GM23338 (cell line): ENCODE data around the gene WWOX. TPM values are rescaled to one million over a fixed set of nuclear protein-coding genes. Genes with fewer than 3 reads are reported as not detected.

ENCODE experiments used
- ATAC-seq: fragments of 200-7000 bp; cut with Tn5 transposase; 3 replicates; pipeline ENCODE4 v1.9.1; 2020
- DNase-seq: peaks from one replicate; pipeline ENCODE4 v3.0.0-alpha.2; 2015; ENCODE audit warnings: low spot score
- H2AFZ ChIP-seq: fragments of 200-600 bp; sonication (generic); 2 replicates; pipeline ENCODE4 v1.8.0; 2016; ENCODE audit warnings: antibody characterized with exemption, mild to moderate bottlenecking, moderate library complexity
- H3F3A ChIP-seq: fragments of 200-600 bp; sonication (generic); replicated peaks from 2 replicates; pipeline ENCODE4 v1.8.0; 2017; ENCODE audit warnings: antibody characterized with exemption, mixed run types, low read depth
- H3K27ac ChIP-seq: fragments of 200-600 bp; sonication (generic); 2 replicates; pipeline ENCODE4 v1.6.1; 2016; ENCODE audit warnings: low read depth
- H3K27me3 ChIP-seq: fragments of 200-600 bp; sonication (generic); 2 replicates; pipeline ENCODE4 v1.8.0; 2016; ENCODE audit warnings: mild to moderate bottlenecking, mixed run types, moderate library complexity; ENCODE audit not compliant: insufficient read depth
- H3K36me3 ChIP-seq: fragments of 200-600 bp; sonication (generic); 2 replicates; pipeline ENCODE4 v1.8.0; 2016; ENCODE audit warnings: mild to moderate bottlenecking; ENCODE audit not compliant: insufficient read depth
- H3K4me1 ChIP-seq: fragments of 200-600 bp; sonication (generic); 2 replicates; pipeline ENCODE4 v1.8.0; 2016; ENCODE audit warnings: mild to moderate bottlenecking, moderate library complexity; ENCODE audit not compliant: insufficient read depth
- H3K4me2 ChIP-seq: fragments of 200-600 bp; sonication (generic); 2 replicates; pipeline ENCODE4 v1.7.1; 2017; ENCODE audit warnings: mixed run types
- H3K4me3 ChIP-seq: fragments of 200-600 bp; sonication (generic); 2 replicates; pipeline ENCODE4 v1.6.1; 2016; ENCODE audit warnings: mixed run types
- H3K79me2 ChIP-seq: fragments of 200-600 bp; sonication (generic); replicated peaks from 2 replicates; pipeline ENCODE4 v1.8.0; 2017; ENCODE audit warnings: mild to moderate bottlenecking; ENCODE audit not compliant: insufficient read depth
- H3K9me2 ChIP-seq: fragments of 200-600 bp; sonication (generic); 2 replicates; pipeline ENCODE4 v1.8.0; 2017; ENCODE audit not compliant: insufficient read depth
- H4K20me1 ChIP-seq: fragments of 200-600 bp; sonication (generic); replicated peaks from 2 replicates; pipeline ENCODE4 v1.8.0; 2017; ENCODE audit warnings: mild to moderate bottlenecking; ENCODE audit not compliant: insufficient read depth
- H3K27ac Mint-ChIP-seq: 2 replicates; pipeline ENCODE4 v1.8.0; 2020; ENCODE audit warnings: inconsistent platforms, mild to moderate bottlenecking, moderate library complexity, mixed read lengths
- H3K27me3 Mint-ChIP-seq: 3 replicates; pipeline ENCODE4 v1.8.0; 2022; ENCODE audit warnings: low read depth, mild to moderate bottlenecking, moderate library complexity, mixed read lengths, inconsistent platforms; ENCODE audit not compliant: insufficient read depth, poor library complexity
- H3K36me3 Mint-ChIP-seq: 3 replicates; pipeline ENCODE4 v1.8.0; 2021; ENCODE audit warnings: low read depth, mild to moderate bottlenecking, inconsistent platforms, moderate library complexity, mixed read lengths
- H3K4me1 Mint-ChIP-seq: 3 replicates; pipeline ENCODE4 v1.8.0; 2020; ENCODE audit warnings: mild to moderate bottlenecking, inconsistent platforms, mixed read lengths
- H3K4me3 Mint-ChIP-seq: 3 replicates; pipeline ENCODE4 v1.8.0; 2021; ENCODE audit warnings: moderate library complexity, mild to moderate bottlenecking, inconsistent platforms, mixed read lengths
- H3K9me3 Mint-ChIP-seq: 3 replicates; pipeline ENCODE4 v1.8.0; 2020; ENCODE audit warnings: moderate library complexity, mild to moderate bottlenecking, inconsistent platforms, mixed read lengths
- CREB1 ChIP-seq: fragments of 250-450 bp; sonication (Bioruptor Pico); IDR thresholded peaks from 2 replicates; pipeline ENCODE4 v1.5.0; 2020; ENCODE audit warnings: low read depth, mild to moderate bottlenecking, moderate library complexity
- ETS1 ChIP-seq: IDR thresholded peaks from 2 replicates; pipeline ENCODE4 v1.6.1; 2016; ENCODE audit warnings: antibody characterized with exemption
- EZH2 ChIP-seq: fragments of 200-600 bp; sonication (generic); IDR thresholded peaks from one replicate; pipeline ENCODE4 v1.8.0; 2017; ENCODE audit warnings: antibody characterized with exemption, mild to moderate bottlenecking, low read depth; ENCODE audit not compliant: unreplicated experiment
- EZH2phosphoT487 ChIP-seq: fragments of 200-600 bp; sonication (generic); IDR thresholded peaks from one replicate; pipeline ENCODE4 v1.8.1; 2018; ENCODE audit warnings: antibody characterized with exemption; ENCODE audit not compliant: unreplicated experiment
- JUNB ChIP-seq: IDR thresholded peaks from one replicate; pipeline ENCODE4 v1.6.1; 2016; ENCODE audit warnings: antibody characterized with exemption; ENCODE audit not compliant: unreplicated experiment
- NANOG ChIP-seq: IDR thresholded peaks from 2 replicates; pipeline ENCODE4 v1.6.1; 2016; ENCODE audit warnings: antibody characterized with exemption, borderline replicate concordance
- POLR2AphosphoS5 ChIP-seq: IDR thresholded peaks from 2 replicates; pipeline ENCODE4 v1.6.1; 2016; ENCODE audit warnings: antibody characterized with exemption, low read depth
- STAT1 ChIP-seq: IDR thresholded peaks from one replicate; pipeline ENCODE4 v1.6.1; 2016; ENCODE audit warnings: antibody characterized with exemption; ENCODE audit not compliant: unreplicated experiment
- ZNF114 ChIP-seq: fragments of 250-450 bp; sonication (Bioruptor Pico); IDR thresholded peaks from 2 replicates; pipeline ENCODE4 v1.5.0; 2020; ENCODE audit warnings: mild to moderate bottlenecking, moderate library complexity
- ZNF331 ChIP-seq: fragments of 250-450 bp; sonication (Bioruptor Pico); IDR thresholded peaks from 2 replicates; pipeline ENCODE4 v1.5.0; 2020; ENCODE audit warnings: low read depth, mild to moderate bottlenecking, moderate library complexity
- ZNF462 ChIP-seq: fragments of 250-450 bp; sonication (Bioruptor Pico); IDR thresholded peaks from 2 replicates; pipeline ENCODE4 v1.5.0; 2020; ENCODE audit warnings: mild to moderate bottlenecking, moderate library complexity
- polyA plus RNA-seq: library from polyadenylated mRNA; unstranded; fragments of >200 nt; fragmentation: Nextera tagmentation; extraction: Ambion mirVana; gene quantifications from 2 replicates; pipeline ENCODE4 v1.2.1, GENCODE V29; 2016
- total RNA-seq: library from RNA; depleted of rRNA; stranded (reverse); fragments of >200 nt; shearing (Covaris generic); gene quantifications from 2 replicates; pipeline ENCODE4 v1.2.3, GENCODE V29; 2014
- TF ChIP-seq, protein P1 (sequence below), 2 experiments: fragments of 200-600 bp in 1 of 2; sonication (generic) in 1 of 2; conservative IDR thresholded peaks; 2 replicates each; pipeline versions ENCODE4 v1.5.1 to v1.6.1; 2016 to 2017; ENCODE audit warnings: antibody characterized with exemption in 2 of 2, low read depth in 2 of 2, mild to moderate bottlenecking in 2 of 2, moderate library complexity in 1 of 2

WWOX gene
- total and polyA plus RNA-seq, 2 experiments from 2014 or later = 10.0 to 19.3 TPM

- TF ChIP-seq ZNF462 (CRISPR knock-in tag) = no peak
- TF ChIP-seq, protein P1, sequence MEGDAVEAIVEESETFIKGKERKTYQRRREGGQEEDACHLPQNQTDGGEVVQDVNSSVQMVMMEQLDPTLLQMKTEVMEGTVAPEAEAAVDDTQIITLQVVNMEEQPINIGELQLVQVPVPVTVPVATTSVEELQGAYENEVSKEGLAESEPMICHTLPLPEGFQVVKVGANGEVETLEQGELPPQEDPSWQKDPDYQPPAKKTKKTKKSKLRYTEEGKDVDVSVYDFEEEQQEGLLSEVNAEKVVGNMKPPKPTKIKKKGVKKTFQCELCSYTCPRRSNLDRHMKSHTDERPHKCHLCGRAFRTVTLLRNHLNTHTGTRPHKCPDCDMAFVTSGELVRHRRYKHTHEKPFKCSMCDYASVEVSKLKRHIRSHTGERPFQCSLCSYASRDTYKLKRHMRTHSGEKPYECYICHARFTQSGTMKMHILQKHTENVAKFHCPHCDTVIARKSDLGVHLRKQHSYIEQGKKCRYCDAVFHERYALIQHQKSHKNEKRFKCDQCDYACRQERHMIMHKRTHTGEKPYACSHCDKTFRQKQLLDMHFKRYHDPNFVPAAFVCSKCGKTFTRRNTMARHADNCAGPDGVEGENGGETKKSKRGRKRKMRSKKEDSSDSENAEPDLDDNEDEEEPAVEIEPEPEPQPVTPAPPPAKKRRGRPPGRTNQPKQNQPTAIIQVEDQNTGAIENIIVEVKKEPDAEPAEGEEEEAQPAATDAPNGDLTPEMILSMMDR (conservative IDR thresholded peaks at IDR 0.05; ENCODE audit: low read depth in 2 of 2) = no peak
- TF ChIP-seq STAT1 = no peak
- no peak for TF ChIP-seq ZNF331 (CRISPR knock-in tag)
Observed at GRCh38 chr16:78897299-78897698, 797.8 kb downstream of the WWOX start (continued).

- H3K27ac ChIP-seq = no peak overlapping the region
- no peaks in the 10 kb centered on the region for H3K36me3 ChIP-seq
- no peaks in the 10 kb centered on the region for H3K4me1 ChIP-seq
- no peak overlapping the region for H2AFZ ChIP-seq
- no peaks in the 10 kb centered on the region for H3K79me2 ChIP-seq
- peaks cover 10% of the 10 kb centered on the region for H3K9me2 ChIP-seq
- Mint-ChIP-seq H3K4me3 (no peak overlapping the region), H3K27ac (no peak overlapping the region), H3K27me3 (no peaks in the 10 kb centered on the region), H3K36me3 (no peaks in the 10 kb centered on the region), H3K9me3 (no peaks in the 10 kb centered on the region), H3K4me1 (peaks cover 17% of the 10 kb centered on the region)
- no peak for ATAC-seq
- no peak overlapping the region for H3K4me2 ChIP-seq
- H3F3A ChIP-seq = no peaks in the 10 kb centered on the region
- no peaks in the 10 kb centered on the region for H3K27me3 ChIP-seq
- H3K4me3 ChIP-seq = no peak overlapping the region
- no peak for DNase-seq
- no peaks in the 10 kb centered on the region for H4K20me1 ChIP-seq
- TF ChIP-seq CREB1 (CRISPR knock-in tag) (no peak), JUNB (no peak), ETS1 (no peak), NANOG (no peak), ZNF331 (CRISPR knock-in tag) (no peak), POLR2AphosphoS5 (no peak), EZH2phosphoT487 (no peak), EZH2 (no peak), ZNF114 (CRISPR knock-in tag) (no peak), STAT1 (no peak)
Observed at GRCh38 chr16:78900044-78900811, 800.8 kb downstream of the WWOX start.
